ENCODE data around the gene SPN.
A peak's percentile ranks its signal among the peaks of the same experiment; 100 is the strongest.

The SPN gene

GRCh38 chr16:29699324-29700219 lies 36.5 kb downstream of the SPN start:
- Histone ChIP-seq H2BK5ac (ENCODE audit: low read depth, low read length, poor library complexity) (no peak overlapping the region), H3K27me3 (ENCODE audit: insufficient read depth, low read length) (no peaks in the 10 kb centered on the region), H3K9ac (ENCODE audit: low read length) (no peak overlapping the region), H4K91ac (ENCODE audit: low read depth, low read length) (no peak overlapping the region), H3K18ac (ENCODE audit: low read length) (no peak overlapping the region), H3K23ac (ENCODE audit: low read length) (no peak overlapping the region), H3K9me3 (ENCODE audit: insufficient read depth, low read depth, low read length) (peaks cover 6% of the 10 kb centered on the region), H4K12ac (ENCODE audit: low read depth, low read length) (peak overlapping the region; percentile 2), H2AK5ac (ENCODE audit: low read length) (no peak overlapping the region), H2BK12ac (ENCODE audit: low read length) (no peak overlapping the region), H3K4me3 (ENCODE audit: low read depth, low read length) (no peak overlapping the region), H3K4me2 (ENCODE audit: low read length) (no peak overlapping the region), H3K79me2 (ENCODE audit: control insufficient read depth, insufficient read depth, low read length, poor library complexity) (no peaks in the 10 kb centered on the region), H3K36me3 (ENCODE audit: control insufficient read depth in 1 of 2, insufficient read depth in 2 of 2, low read length in 2 of 2) (peaks cover 28 to 29% of the 10 kb centered on the region in 2 experiments), H3K27ac (ENCODE audit: low read depth, low read length) (no peak overlapping the region), H3K4ac (ENCODE audit: low read depth, low read length) (no peak overlapping the region), H3K79me1 (ENCODE audit: low read length) (no peaks in the 10 kb centered on the region), H4K8ac (ENCODE audit: low read depth, low read length) (no peak overlapping the region), H2AFZ (ENCODE audit: insufficient read depth, low read length, poor library complexity) (no peak overlapping the region), H2BK120ac (ENCODE audit: insufficient read depth, low read length, poor library complexity) (no peak overlapping the region), H3K4me1 (ENCODE audit: control insufficient read depth in 1 of 2, insufficient read depth in 2 of 2, low read length in 2 of 2) (peaks cover 2 to 5% of the 10 kb centered on the region in 2 experiments), H3K14ac (ENCODE audit: low read length) (no peak overlapping the region)
- no CpG with 5 or more reads among the region's 11 CpGs for WGBS (ENCODE audit: extremely low coverage, insufficient coverage, insufficient read length)
- no peak for DNase-seq

DNA sequence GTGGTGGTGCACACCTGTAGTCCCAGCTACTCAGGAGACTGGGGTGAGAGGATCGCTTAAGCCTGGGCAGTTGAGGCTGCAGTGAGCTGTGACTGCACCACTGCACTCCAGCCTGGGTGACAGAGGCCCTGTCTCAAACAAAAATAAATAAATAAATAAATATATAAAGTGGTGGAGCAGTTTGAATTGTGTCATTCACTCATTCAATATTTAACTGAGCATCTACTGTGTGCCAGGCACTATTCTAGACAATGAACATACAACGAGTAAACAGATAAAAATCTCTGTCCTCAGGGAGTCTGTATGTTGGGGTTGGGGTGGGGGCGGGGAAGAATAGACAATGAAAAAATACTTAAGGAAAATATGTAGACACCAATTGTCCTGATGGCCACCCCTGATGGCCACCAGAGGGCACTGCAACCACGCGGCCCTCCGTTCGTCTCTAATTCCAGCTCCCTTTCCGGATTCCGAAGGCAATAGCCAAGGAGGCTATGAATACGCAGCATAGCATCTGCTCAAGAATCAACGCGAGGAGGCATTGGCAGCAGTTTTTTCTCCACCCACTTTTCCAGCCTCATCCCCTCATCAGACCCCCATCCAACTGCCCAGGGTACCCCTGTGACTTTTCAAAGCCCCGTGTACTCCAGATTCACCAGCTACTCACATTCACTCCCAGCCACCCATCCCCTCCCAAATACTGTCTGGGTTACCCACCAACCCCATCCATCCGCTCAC lies 37.4 kb downstream of the SPN start:
- H3K4me3 ChIP-seq (ENCODE audit: low read depth, low read length), result no peak overlapping the region
- peaks cover 22% of the 10 kb centered on the region in 2 experiments for H3K36me3 ChIP-seq (ENCODE audit: control insufficient read depth in 1 of 2, insufficient read depth in 2 of 2, low read length in 2 of 2)
- H3K79me1 ChIP-seq (ENCODE audit: low read length), result no peaks in the 10 kb centered on the region
- no peaks in the 10 kb centered on the region for H3K27me3 ChIP-seq (ENCODE audit: insufficient read depth, low read length)
- peaks cover 0 to 2% of the 10 kb centered on the region in 2 experiments for H3K4me1 ChIP-seq (ENCODE audit: control insufficient read depth in 1 of 2, insufficient read depth in 2 of 2, low read length in 2 of 2)
- no peak overlapping the region for H2BK5ac ChIP-seq (ENCODE audit: low read depth, low read length, poor library complexity)
- H3K14ac ChIP-seq (ENCODE audit: low read length), result no peak overlapping the region
- H3K27ac ChIP-seq (ENCODE audit: low read depth, low read length), result no peak overlapping the region
- no peak overlapping the region for H3K18ac ChIP-seq (ENCODE audit: low read length)
- H3K79me2 ChIP-seq (ENCODE audit: control insufficient read depth, insufficient read depth, low read length, poor library complexity), result no peaks in the 10 kb centered on the region
- H3K4ac ChIP-seq (ENCODE audit: low read depth, low read length), result no peak overlapping the region
- H2BK12ac ChIP-seq (ENCODE audit: low read length), result no peak overlapping the region
- no peak overlapping the region for H4K91ac ChIP-seq (ENCODE audit: low read depth, low read length)
- H2BK120ac ChIP-seq (ENCODE audit: insufficient read depth, low read length, poor library complexity), result no peak overlapping the region
- DNase-seq, result peak; percentile 82 to 93
- H4K12ac ChIP-seq (ENCODE audit: low read depth, low read length), result no peak overlapping the region
- no peak overlapping the region for H3K9ac ChIP-seq (ENCODE audit: low read length)
- peaks cover 6% of the 10 kb centered on the region for H3K9me3 ChIP-seq (ENCODE audit: insufficient read depth, low read depth, low read length)
- no peak overlapping the region for H3K23ac ChIP-seq (ENCODE audit: low read length)
- H4K8ac ChIP-seq (ENCODE audit: low read depth, low read length), result no peak overlapping the region
- no CpG with 5 or more reads among the region's 14 CpGs for WGBS (ENCODE audit: extremely low coverage, insufficient coverage, insufficient read length)
- peak overlapping the region; percentile 16 for H3K4me2 ChIP-seq (ENCODE audit: low read length)
- H2AK5ac ChIP-seq (ENCODE audit: low read length), result no peak overlapping the region
- H2AFZ ChIP-seq (ENCODE audit: insufficient read depth, low read length, poor library complexity), result no peak overlapping the region

DNA sequence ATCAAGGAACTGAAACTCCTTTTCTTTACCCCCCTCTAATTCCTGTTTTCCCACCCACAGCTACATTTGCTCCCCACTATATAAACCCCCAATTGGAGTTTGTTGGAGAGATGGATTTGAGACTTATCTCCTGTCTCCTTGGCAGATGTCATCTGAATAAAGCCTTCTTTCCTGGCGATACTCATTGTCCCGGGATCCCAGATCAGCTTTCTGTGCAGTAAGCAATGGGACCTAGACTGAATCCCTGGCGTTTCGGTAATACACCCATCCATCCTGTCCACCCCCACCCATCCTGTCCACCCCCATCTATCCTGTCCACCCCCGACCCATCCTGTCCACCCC lies 38.1 kb downstream of the SPN start:
- WGBS (ENCODE audit: extremely low coverage, insufficient coverage, insufficient read length), result no CpG with 5 or more reads among the region's 5 CpGs
- Histone ChIP-seq H2BK120ac (ENCODE audit: insufficient read depth, low read length, poor library complexity) (no peak overlapping the region), H2AFZ (ENCODE audit: insufficient read depth, low read length, poor library complexity) (no peak overlapping the region)

DNA sequence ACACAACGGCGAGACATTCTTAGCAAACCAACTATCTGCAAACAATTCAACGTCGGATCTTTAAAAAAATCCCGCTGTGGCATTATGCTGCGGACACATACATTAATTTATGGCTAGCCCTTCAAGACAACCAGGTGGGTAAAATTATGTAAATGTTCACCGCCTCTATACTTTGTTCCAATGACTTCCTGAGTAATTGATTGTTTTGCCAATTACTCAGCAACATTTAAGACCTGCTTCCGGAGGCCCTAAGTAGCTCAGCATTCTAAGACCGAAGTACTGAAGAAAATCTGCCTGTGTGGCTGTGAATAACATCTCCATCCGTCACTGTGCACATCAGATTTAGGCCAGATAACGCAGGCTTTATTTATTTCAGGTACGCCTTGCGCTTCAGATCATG lies 39.2 kb downstream of the SPN start:
- no peak overlapping the region for H3K4me3 ChIP-seq (ENCODE audit: low read depth, low read length)
- H3K23ac ChIP-seq (ENCODE audit: low read length), result no peak overlapping the region
- H2AFZ ChIP-seq (ENCODE audit: insufficient read depth, low read length, poor library complexity), result no peak overlapping the region
- no peak overlapping the region for H4K8ac ChIP-seq (ENCODE audit: low read depth, low read length)
- H2BK120ac ChIP-seq (ENCODE audit: insufficient read depth, low read length, poor library complexity), result no peak overlapping the region
- no peaks in the 10 kb centered on the region for H3K79me1 ChIP-seq (ENCODE audit: low read length)
- no peak overlapping the region for H3K14ac ChIP-seq (ENCODE audit: low read length)
- H3K4me2 ChIP-seq (ENCODE audit: low read length), result no peak overlapping the region
- no peak overlapping the region for H3K4ac ChIP-seq (ENCODE audit: low read depth, low read length)
- peaks cover 5% of the 10 kb centered on the region for H3K9me3 ChIP-seq (ENCODE audit: insufficient read depth, low read depth, low read length)
- H4K12ac ChIP-seq (ENCODE audit: low read depth, low read length), result no peak overlapping the region
- no peaks in the 10 kb centered on the region for H3K27me3 ChIP-seq (ENCODE audit: insufficient read depth, low read length)
- no peak overlapping the region for H3K9ac ChIP-seq (ENCODE audit: low read length)
- no peak overlapping the region for H3K18ac ChIP-seq (ENCODE audit: low read length)
- no peak overlapping the region for H2BK5ac ChIP-seq (ENCODE audit: low read depth, low read length, poor library complexity)
- H3K36me3 ChIP-seq (ENCODE audit: control insufficient read depth in 1 of 2, insufficient read depth in 2 of 2, low read length in 2 of 2), result peaks cover 6 to 7% of the 10 kb centered on the region in 2 experiments
- H3K79me2 ChIP-seq (ENCODE audit: control insufficient read depth, insufficient read depth, low read length, poor library complexity), result no peaks in the 10 kb centered on the region
- no peak overlapping the region for H2AK5ac ChIP-seq (ENCODE audit: low read length)
- no peak overlapping the region for H4K91ac ChIP-seq (ENCODE audit: low read depth, low read length)
- no peak for DNase-seq
- H3K4me1 ChIP-seq (ENCODE audit: control insufficient read depth in 1 of 2, insufficient read depth in 2 of 2, low read length in 2 of 2), result peaks cover 0 to 2% of the 10 kb centered on the region in 2 experiments
- no peak overlapping the region for H3K27ac ChIP-seq (ENCODE audit: low read depth, low read length)
- WGBS (ENCODE audit: extremely low coverage, insufficient coverage, insufficient read length), result no CpG with 5 or more reads among the region's 13 CpGs
- H2BK12ac ChIP-seq (ENCODE audit: low read length), result no peak overlapping the region

More for the DNA sequence above, 38.1 kb downstream of the SPN start:
- Histone ChIP-seq H3K18ac (ENCODE audit: low read length) (no peak overlapping the region), H3K79me2 (ENCODE audit: control insufficient read depth, insufficient read depth, low read length, poor library complexity) (no peaks in the 10 kb centered on the region), H4K12ac (ENCODE audit: low read depth, low read length) (no peak overlapping the region), H4K8ac (ENCODE audit: low read depth, low read length) (no peak overlapping the region), H3K27ac (ENCODE audit: low read depth, low read length) (no peak overlapping the region), H3K23ac (ENCODE audit: low read length) (no peak overlapping the region), H2BK12ac (ENCODE audit: low read length) (no peak overlapping the region), H3K14ac (ENCODE audit: low read length) (no peak overlapping the region), H3K4me3 (ENCODE audit: low read depth, low read length) (no peak overlapping the region), H3K79me1 (ENCODE audit: low read length) (no peaks in the 10 kb centered on the region), H3K27me3 (ENCODE audit: insufficient read depth, low read length) (no peaks in the 10 kb centered on the region), H3K4ac (ENCODE audit: low read depth, low read length) (no peak overlapping the region), H3K36me3 (ENCODE audit: control insufficient read depth in 1 of 2, insufficient read depth in 2 of 2, low read length in 2 of 2) (peaks cover 17 to 18% of the 10 kb centered on the region in 2 experiments), H3K4me1 (ENCODE audit: control insufficient read depth in 1 of 2, insufficient read depth in 2 of 2, low read length in 2 of 2) (peaks cover 0 to 2% of the 10 kb centered on the region in 2 experiments), H3K9ac (ENCODE audit: low read length) (no peak overlapping the region), H3K9me3 (ENCODE audit: insufficient read depth, low read depth, low read length) (peaks cover 6% of the 10 kb centered on the region), H3K4me2 (ENCODE audit: low read length) (no peak overlapping the region), H2BK5ac (ENCODE audit: low read depth, low read length, poor library complexity) (no peak overlapping the region), H4K91ac (ENCODE audit: low read depth, low read length) (no peak overlapping the region), H2AK5ac (ENCODE audit: low read length) (no peak overlapping the region)
- no peak for DNase-seq

All from trophoblast cell (in vitro differentiated cells and primary cell).